ENCODE measurements around the gene PI3.
"Not testable (repeated sequence)": the region's sequence is repeated elsewhere in the genome, so short reads cannot be mapped to it uniquely, and the experiment has no call there.

Gene PI3

GRCh38 chr20:45174434-45175364 is at the start of gene PI3:
Gene PI3, plus strand, starts transcription at chr20:45174902. Its CDS starts 21 bp downstream, at chr20:45174923.
- FAIRE-seq, result no peak

- FAIRE-seq, result no peak
Observed at GRCh38 chr20:45128099-45128498, 46.6 kb upstream of the PI3 start.

- no peak for FAIRE-seq
Observed at GRCh38 chr20:45136911-45137310, 37.8 kb upstream of the PI3 start.

- no peak for FAIRE-seq
Observed at GRCh38 chr20:45138561-45139300, 36.0 kb upstream of the PI3 start.

- FAIRE-seq, result not testable (repeated sequence)
Observed at GRCh38 chr20:45139733-45140375, 34.8 kb upstream of the PI3 start.

GRCh38 chr20:45140836-45141235 is 33.9 kb upstream of the PI3 start:
- no peak for FAIRE-seq

GRCh38 chr20:45149062-45149461 is 25.6 kb upstream of the PI3 start:
- FAIRE-seq, result no peak

GRCh38 chr20:45152405-45152804 is 22.3 kb upstream of the PI3 start:
- FAIRE-seq, result no peak

GRCh38 chr20:45153147-45153546 is 21.6 kb upstream of the PI3 start:
- no peak for FAIRE-seq

GRCh38 chr20:45153752-45154151 is 20.9 kb upstream of the PI3 start:
- FAIRE-seq, result no peak

GRCh38 chr20:45154183-45154582 is 20.5 kb upstream of the PI3 start:
- FAIRE-seq, result no peak

GRCh38 chr20:45154794-45155193 is 19.9 kb upstream of the PI3 start:
- FAIRE-seq, result not testable (repeated sequence)

- no peak for FAIRE-seq
Observed at GRCh38 chr20:45156713-45157112, 18.0 kb upstream of the PI3 start.

GRCh38 chr20:45157962-45158361 is 16.7 kb upstream of the PI3 start:
- FAIRE-seq, result no peak

GRCh38 chr20:45163083-45163803 is 11.5 kb upstream of the PI3 start:
- FAIRE-seq, result no peak

GRCh38 chr20:45164906-45165305 is 9.8 kb upstream of the PI3 start:
- FAIRE-seq, result no peak

- FAIRE-seq, result no peak
Observed at GRCh38 chr20:45173522-45173921, 1.2 kb upstream of the PI3 start.

- FAIRE-seq, result no peak
Observed at GRCh38 chr20:45176526-45177267, 2.0 kb downstream of the PI3 start.

GRCh38 chr20:45179166-45179565 is 4.5 kb downstream of the PI3 start:
- FAIRE-seq, result no peak

GRCh38 chr20:45181639-45182038 is 6.9 kb downstream of the PI3 start:
- no peak for FAIRE-seq

- FAIRE-seq, result no peak
Observed at GRCh38 chr20:45183084-45183483, 8.4 kb downstream of the PI3 start.

GRCh38 chr20:45187693-45188092 is 13.0 kb downstream of the PI3 start:
- no peak for FAIRE-seq
